Stimulated activated CD8-positive, alpha-beta memory T cell treated with anti-CD3 and anti-CD28 coated beads, Interleukin-7, amount 100 ng/mL, for 48 hours (primary cell): ENCODE data around the gene TEAD1.

Experiments used
- DNase-seq, 2 donors: peaks; one replicate each; pipeline ENCODE4 v3.0.0-alpha.2; 2020; ENCODE audit warnings: low read depth in 1 of 2; ENCODE audit errors: extremely low read depth in 1 of 2

The TEAD1 gene

GRCh38 chr11:12925520-12925919, 251.3 kb downstream of the TEAD1 start:
- DNase-seq, result no peak

- DNase-seq, result no peak
Measured at GRCh38 chr11:12927221-12927620, 253.0 kb downstream of the TEAD1 start.

- no peak for DNase-seq
Measured at GRCh38 chr11:12927886-12928285, 253.7 kb downstream of the TEAD1 start.

GRCh38 chr11:12930850-12931249, 256.6 kb downstream of the TEAD1 start:
- no peak for DNase-seq

- DNase-seq, result no peak
Measured at GRCh38 chr11:12932485-12932884, 258.3 kb downstream of the TEAD1 start.

GRCh38 chr11:12936200-12936599, 262.0 kb downstream of the TEAD1 start:
- no peak for DNase-seq

GRCh38 chr11:12938590-12939247, 264.5 kb downstream of the TEAD1 start:
- DNase-seq, result no peak

- DNase-seq, result no peak
Measured at GRCh38 chr11:12941671-12942070, 267.4 kb downstream of the TEAD1 start.

- DNase-seq, result no peak
Measured at GRCh38 chr11:12942157-12942556, 267.9 kb downstream of the TEAD1 start.

- no peak for DNase-seq
Measured at GRCh38 chr11:12943311-12943710, 269.1 kb downstream of the TEAD1 start.

GRCh38 chr11:12944889-12945288, 270.7 kb downstream of the TEAD1 start:
- no peak for DNase-seq

- DNase-seq, result no peak
Measured at GRCh38 chr11:12949453-12949852, 275.2 kb downstream of the TEAD1 start.

GRCh38 chr11:12950670-12951069, 276.4 kb downstream of the TEAD1 start:
- DNase-seq, result no peak

GRCh38 chr11:12951376-12951775, 277.2 kb downstream of the TEAD1 start:
- DNase-seq, result no peak

GRCh38 chr11:12952094-12952493, 277.9 kb downstream of the TEAD1 start:
- DNase-seq, result no peak

GRCh38 chr11:12958986-12959385, 284.8 kb downstream of the TEAD1 start:
- DNase-seq, result no peak

GRCh38 chr11:12961615-12962014, 287.4 kb downstream of the TEAD1 start:
- no peak for DNase-seq

GRCh38 chr11:12962306-12962705, 288.1 kb downstream of the TEAD1 start:
- DNase-seq, result no peak

GRCh38 chr11:12963051-12963450, 288.8 kb downstream of the TEAD1 start:
- no peak for DNase-seq

GRCh38 chr11:12963792-12964536, 289.7 kb downstream of the TEAD1 start:
- peak; percentile 8 to 41 for DNase-seq

GRCh38 chr11:12964650-12965049, 290.4 kb downstream of the TEAD1 start:
- DNase-seq, result no peak

GRCh38 chr11:12966002-12966401, 291.8 kb downstream of the TEAD1 start:
- DNase-seq, result no peak

GRCh38 chr11:12968101-12968500, 293.9 kb downstream of the TEAD1 start:
- DNase-seq, result no peak
